Loucy (cell line): Measurements from ENCODE around the gene SPSB4.

Experiments used
- EZH2phosphoT487 ChIP-seq: fragments of 200-600 bp; IDR thresholded peaks from 2 replicates; pipeline ENCODE4 v1.6.1; 2018; ENCODE audit warnings: antibody characterized with exemption, mild to moderate bottlenecking, moderate library complexity, borderline replicate concordance
- TF ChIP-seq, protein P1 (sequence below): fragments of 200-600 bp; sonication (generic); conservative IDR thresholded peaks from 2 replicates; pipeline ENCODE4 v1.5.1; 2014; ENCODE audit warnings: mild to moderate bottlenecking, antibody characterized with exemption, low read length

- TF ChIP-seq, protein P1, sequence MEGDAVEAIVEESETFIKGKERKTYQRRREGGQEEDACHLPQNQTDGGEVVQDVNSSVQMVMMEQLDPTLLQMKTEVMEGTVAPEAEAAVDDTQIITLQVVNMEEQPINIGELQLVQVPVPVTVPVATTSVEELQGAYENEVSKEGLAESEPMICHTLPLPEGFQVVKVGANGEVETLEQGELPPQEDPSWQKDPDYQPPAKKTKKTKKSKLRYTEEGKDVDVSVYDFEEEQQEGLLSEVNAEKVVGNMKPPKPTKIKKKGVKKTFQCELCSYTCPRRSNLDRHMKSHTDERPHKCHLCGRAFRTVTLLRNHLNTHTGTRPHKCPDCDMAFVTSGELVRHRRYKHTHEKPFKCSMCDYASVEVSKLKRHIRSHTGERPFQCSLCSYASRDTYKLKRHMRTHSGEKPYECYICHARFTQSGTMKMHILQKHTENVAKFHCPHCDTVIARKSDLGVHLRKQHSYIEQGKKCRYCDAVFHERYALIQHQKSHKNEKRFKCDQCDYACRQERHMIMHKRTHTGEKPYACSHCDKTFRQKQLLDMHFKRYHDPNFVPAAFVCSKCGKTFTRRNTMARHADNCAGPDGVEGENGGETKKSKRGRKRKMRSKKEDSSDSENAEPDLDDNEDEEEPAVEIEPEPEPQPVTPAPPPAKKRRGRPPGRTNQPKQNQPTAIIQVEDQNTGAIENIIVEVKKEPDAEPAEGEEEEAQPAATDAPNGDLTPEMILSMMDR: no peak
- TF ChIP-seq EZH2phosphoT487: no peak
Observed at GRCh38 chr3:141070229-141070628, 19.1 kb downstream of the SPSB4 start.
